Right renal pelvis (tissue), 4 donors: ENCODE data around the gene SGCA. TPM values are rescaled to one million over a fixed set of nuclear protein-coding genes. Genes with fewer than 3 reads are reported as not detected.
A peak's percentile ranks its signal among the peaks of the same experiment; 100 is the strongest.

Experiments used
- DNase-seq, 4 donors: peaks; one replicate each; pipeline ENCODE4 v3.0.0-alpha.2; 2013; ENCODE audit warnings: low read depth in 4 of 4, low spot score in 3 of 4, missing footprints in 1 of 4
- polyA plus RNA-seq, 4 donors: library from polyadenylated mRNA; unstranded; fragments of 120-200 nt; gene quantifications; one replicate each; pipeline ENCODE4 v1.2.1, GENCODE V29; 2013; ENCODE audit not compliant: insufficient read length in 4 of 4

Gene SGCA
- polyA plus RNA-seq, 4 donors, result 0.79 to 1.2 (median 1.0) TPM

GRCh38 chr17:50191359-50192143 is 25.7 kb downstream of the SGCA start:
- no peak for DNase-seq

GRCh38 chr17:50192144-50192617 is 26.4 kb downstream of the SGCA start:
- DNase-seq, result no peak

GRCh38 chr17:50192618-50193291 is 26.9 kb downstream of the SGCA start:
- DNase-seq, result no peak

GRCh38 chr17:50194140-50194933 is 28.5 kb downstream of the SGCA start:
- no peak for DNase-seq

- no peak for DNase-seq
Measured at GRCh38 chr17:50194934-50195865, 29.4 kb downstream of the SGCA start.

- no peak for DNase-seq
Measured at GRCh38 chr17:50196036-50196435, 30.2 kb downstream of the SGCA start.

GRCh38 chr17:50196826-50197225 is 31.0 kb downstream of the SGCA start:
- no peak for DNase-seq

- no peak for DNase-seq
Measured at GRCh38 chr17:50198026-50198669, 32.3 kb downstream of the SGCA start.

GRCh38 chr17:50199211-50199802 is 33.5 kb downstream of the SGCA start:
- no peak for DNase-seq

- peak; percentile 81 to 91 (median 90) for DNase-seq
Measured at GRCh38 chr17:50199803-50200456, 34.1 kb downstream of the SGCA start.

- DNase-seq, result peak in 3 of 4 donors; percentile 81 to 88 (median 82)
Measured at GRCh38 chr17:50200457-50201275, 34.9 kb downstream of the SGCA start.

GRCh38 chr17:50201276-50201854 is 35.6 kb downstream of the SGCA start, which contains the start of gene COL1A1:
TSS of gene COL1A1 (minus strand) at chr17:50201631. CDS start at chr17:50201513, 118 bp downstream.
- DNase-seq, result no peak

- no peak for DNase-seq
Measured at GRCh38 chr17:50203086-50203485, 37.3 kb downstream of the SGCA start.

- DNase-seq, result no peak
Measured at GRCh38 chr17:50203604-50204345, 38.0 kb downstream of the SGCA start.

- DNase-seq, result no peak
Measured at GRCh38 chr17:50204431-50204830, 38.6 kb downstream of the SGCA start.

GRCh38 chr17:50205111-50205962 is 39.5 kb downstream of the SGCA start:
- DNase-seq, result no peak
